Mucosa of rectum (tissue), 2 donors: Measurements from ENCODE around the gene FGF18.

Experiments used
- H3K27ac ChIP-seq, 2 donors: one replicate each; pipeline ENCODE4 v1.7.0; 2013; ENCODE audit warnings: inconsistent platforms in 2 of 2, low read depth in 2 of 2, low read length in 2 of 2
- H3K27me3 ChIP-seq, 2 donors: one replicate each; pipeline ENCODE4 v1.7.0; 2013; ENCODE audit warnings: low read length in 2 of 2; ENCODE audit not compliant: control insufficient read depth in 2 of 2, insufficient read depth in 2 of 2
- H3K36me3 ChIP-seq, 2 donors: one replicate each; pipeline ENCODE4 v1.7.0; 2013; ENCODE audit warnings: low read length in 2 of 2; ENCODE audit not compliant: control insufficient read depth in 2 of 2, insufficient read depth in 2 of 2
- H3K4me1 ChIP-seq, 2 donors: one replicate each; pipeline ENCODE4 v1.7.0; 2013; ENCODE audit warnings: low read length in 2 of 2, mild to moderate bottlenecking in 1 of 2; ENCODE audit not compliant: control insufficient read depth in 2 of 2, insufficient read depth in 2 of 2
- H3K4me3 ChIP-seq, 2 donors: one replicate each; pipeline ENCODE4 v1.7.0; 2013; ENCODE audit warnings: low read length in 2 of 2
- H3K9ac ChIP-seq, 2 donors: one replicate each; pipeline ENCODE4 v1.7.0; 2013; ENCODE audit warnings: low read length in 2 of 2, low read depth in 1 of 2, mild to moderate bottlenecking in 1 of 2
- H3K9me3 ChIP-seq, 2 donors: one replicate each; pipeline ENCODE4 v1.7.0; 2013; ENCODE audit warnings: low read length in 2 of 2; ENCODE audit not compliant: control insufficient read depth in 2 of 2
- donor health status: healthy.
- donor health status: Normal muscosa, but diverticular disease.

Gene FGF18

DNA sequence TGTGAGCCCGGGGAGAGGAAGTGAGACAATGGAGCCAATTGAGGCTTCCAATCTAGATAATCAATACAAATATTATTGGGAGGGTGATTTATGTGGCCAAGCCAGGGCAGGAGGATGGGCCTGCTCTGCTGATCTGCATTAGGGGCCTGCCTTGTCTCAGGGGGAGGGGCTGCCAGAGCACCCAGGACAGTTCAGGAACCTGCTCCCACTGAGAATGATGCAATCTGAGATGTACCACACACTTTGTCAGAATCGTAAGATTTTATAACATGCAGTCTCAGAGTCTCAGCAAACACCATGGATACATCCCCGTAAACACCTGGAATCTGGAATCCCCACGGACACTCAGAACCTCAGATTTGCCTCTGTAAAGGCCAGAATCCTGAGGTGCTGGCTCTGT, 19.3 kb downstream of the FGF18 start:
- no peak overlapping the region for H3K9ac ChIP-seq
- H3K27ac ChIP-seq = no peak overlapping the region
- no peak overlapping the region for H3K4me3 ChIP-seq
- H3K4me1 ChIP-seq = no peaks in the 10 kb centered on the region
- no peaks in the 10 kb centered on the region for H3K27me3 ChIP-seq
- H3K36me3 ChIP-seq = no peaks in the 10 kb centered on the region
- no peaks in the 10 kb centered on the region for H3K9me3 ChIP-seq

DNA sequence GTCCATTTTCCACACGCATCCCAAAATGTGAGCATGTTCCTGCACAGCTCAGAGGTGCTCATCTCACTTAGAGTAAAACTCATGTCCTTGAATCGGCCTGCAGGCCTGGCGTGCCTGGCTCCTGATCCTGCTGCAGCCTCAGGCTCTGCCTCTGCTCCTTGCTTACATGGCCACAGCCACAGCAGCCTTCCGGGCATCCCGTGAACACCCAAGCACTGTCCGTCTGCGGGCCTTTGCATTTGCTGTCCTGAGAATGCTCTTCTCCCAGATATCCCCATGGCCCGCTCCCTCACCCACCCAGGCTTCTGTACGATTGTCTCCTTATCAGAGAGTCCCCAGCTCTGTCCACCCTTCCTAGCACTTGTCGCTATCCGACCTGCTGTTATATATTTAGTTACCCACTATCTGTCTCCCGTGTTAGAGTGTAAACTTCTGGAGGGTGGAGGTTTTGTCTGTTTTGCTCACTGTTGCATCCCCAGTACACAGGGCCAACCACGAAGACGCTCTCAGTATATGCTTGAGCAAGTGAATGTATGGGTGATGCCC, 21.9 kb downstream of the FGF18 start:
- no peaks in the 10 kb centered on the region for H3K4me1 ChIP-seq
- H3K9me3 ChIP-seq = no peaks in the 10 kb centered on the region
- no peak overlapping the region for H3K4me3 ChIP-seq
- H3K36me3 ChIP-seq = no peaks in the 10 kb centered on the region
- no peaks in the 10 kb centered on the region for H3K27me3 ChIP-seq
- no peak overlapping the region for H3K27ac ChIP-seq
- no peak overlapping the region for H3K9ac ChIP-seq

DNA sequence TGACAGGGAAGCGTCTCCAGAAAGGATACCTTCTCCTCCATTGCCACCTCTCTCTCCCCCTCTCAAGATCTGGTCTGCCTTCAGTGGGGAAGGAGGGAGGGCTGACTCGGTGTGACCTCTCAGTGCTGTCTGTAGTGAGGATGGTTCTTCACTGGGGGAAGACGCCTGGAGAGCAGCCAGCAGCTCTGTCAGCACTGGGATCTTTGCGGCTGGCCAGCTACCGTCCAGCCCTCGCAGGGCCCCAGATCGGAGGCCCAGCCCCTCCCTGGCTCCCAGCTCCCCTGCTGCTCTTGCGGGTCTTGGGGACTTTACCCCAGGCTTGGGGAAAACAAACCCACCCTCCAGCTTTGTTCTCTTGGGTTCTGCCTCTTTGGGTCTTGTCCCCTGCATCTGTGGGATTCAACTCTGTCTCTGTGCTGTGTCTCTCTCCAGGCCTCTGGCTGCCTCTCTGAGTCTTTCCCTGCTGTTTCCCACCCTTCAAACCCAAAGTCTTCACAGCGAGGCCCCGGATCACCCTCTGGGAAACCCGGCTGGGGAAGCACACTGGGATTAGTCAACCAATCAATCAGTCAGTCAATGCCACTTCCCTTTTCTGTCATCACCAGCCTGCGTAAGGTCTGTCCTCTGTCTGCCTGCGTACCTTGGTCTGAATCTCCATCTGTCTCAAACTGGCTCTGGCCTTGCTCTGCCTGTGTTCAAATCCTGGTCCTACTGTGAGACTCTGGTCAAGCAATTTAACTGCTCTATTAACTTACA, 23.0 kb downstream of the FGF18 start:
- Histone ChIP-seq H3K9me3 (no peaks in the 10 kb centered on the region), H3K4me3 (no peak overlapping the region), H3K9ac (no peak overlapping the region), H3K27me3 (no peaks in the 10 kb centered on the region), H3K36me3 (no peaks in the 10 kb centered on the region), H3K27ac (no peak overlapping the region), H3K4me1 (no peaks in the 10 kb centered on the region)

DNA sequence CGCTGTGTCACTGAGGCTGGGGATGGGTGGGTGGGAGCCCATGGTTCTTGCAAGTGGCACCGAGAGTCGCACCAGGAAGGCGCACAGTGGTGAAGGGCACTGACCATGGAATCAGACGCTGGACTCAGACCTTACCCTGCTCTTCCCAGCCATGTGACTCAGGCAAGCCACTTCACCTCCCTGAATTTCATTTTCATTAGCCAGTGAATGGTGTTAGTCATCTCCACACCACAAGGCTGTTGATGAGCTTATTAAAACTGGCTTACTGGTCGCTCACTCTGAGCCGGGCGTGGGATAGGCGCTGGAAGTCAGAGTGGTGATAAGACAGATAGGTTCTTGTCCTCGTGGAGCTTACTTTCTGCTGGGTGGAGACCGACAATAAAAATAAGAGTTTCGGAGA, 25.1 kb downstream of the FGF18 start:
- Histone ChIP-seq H3K9ac (no peak overlapping the region), H3K4me1 (no peaks in the 10 kb centered on the region), H3K27ac (no peak overlapping the region), H3K9me3 (no peaks in the 10 kb centered on the region), H3K36me3 (no peaks in the 10 kb centered on the region), H3K4me3 (no peak overlapping the region), H3K27me3 (no peaks in the 10 kb centered on the region)

DNA sequence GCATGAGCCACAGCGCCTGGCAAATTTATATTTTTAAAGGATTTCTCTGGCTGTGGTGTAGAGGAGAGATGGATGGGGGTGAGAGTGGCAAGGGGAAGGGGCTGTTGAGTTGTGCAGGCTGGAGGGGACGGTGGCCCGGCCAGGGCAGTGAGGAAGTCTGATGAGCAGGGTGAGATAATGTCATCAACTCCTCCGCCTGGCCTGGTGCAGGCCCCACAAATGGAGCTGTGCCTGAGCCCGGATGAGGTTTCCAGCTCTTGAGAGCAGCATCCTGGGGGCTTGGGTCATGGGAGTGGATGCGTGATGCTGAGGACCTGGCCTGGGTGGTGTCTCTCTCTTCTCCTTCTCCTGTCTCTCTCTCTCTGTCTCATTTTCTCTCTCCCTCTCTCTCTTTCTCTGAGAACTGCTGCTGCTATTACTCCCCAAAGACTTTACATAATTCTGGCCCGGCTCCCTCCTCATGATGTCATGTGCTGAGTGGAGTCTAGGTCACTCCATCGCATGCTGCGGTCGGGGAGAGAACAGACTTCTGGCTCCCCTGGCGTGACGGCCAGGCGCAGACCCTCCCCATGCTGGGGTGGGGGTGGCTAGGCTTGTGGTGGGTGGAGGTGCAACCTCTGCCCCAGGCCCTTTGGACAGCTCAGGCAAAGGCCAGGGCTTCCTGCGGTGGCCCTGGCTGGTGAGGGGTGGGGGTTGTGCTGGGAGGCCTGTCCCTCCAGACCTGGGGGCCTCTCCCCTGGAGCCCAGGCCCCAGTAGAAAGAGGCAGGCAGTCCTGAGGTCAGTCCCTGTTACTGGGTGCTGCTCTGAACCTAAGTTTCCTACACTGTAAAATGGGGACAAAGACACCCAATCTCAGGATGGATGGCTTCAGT, 26.4 kb downstream of the FGF18 start:
- Histone ChIP-seq H3K4me3 (no peak overlapping the region), H3K36me3 (no peaks in the 10 kb centered on the region), H3K27me3 (no peaks in the 10 kb centered on the region), H3K9ac (no peak overlapping the region), H3K27ac (no peak overlapping the region), H3K4me1 (no peaks in the 10 kb centered on the region), H3K9me3 (no peaks in the 10 kb centered on the region)

DNA sequence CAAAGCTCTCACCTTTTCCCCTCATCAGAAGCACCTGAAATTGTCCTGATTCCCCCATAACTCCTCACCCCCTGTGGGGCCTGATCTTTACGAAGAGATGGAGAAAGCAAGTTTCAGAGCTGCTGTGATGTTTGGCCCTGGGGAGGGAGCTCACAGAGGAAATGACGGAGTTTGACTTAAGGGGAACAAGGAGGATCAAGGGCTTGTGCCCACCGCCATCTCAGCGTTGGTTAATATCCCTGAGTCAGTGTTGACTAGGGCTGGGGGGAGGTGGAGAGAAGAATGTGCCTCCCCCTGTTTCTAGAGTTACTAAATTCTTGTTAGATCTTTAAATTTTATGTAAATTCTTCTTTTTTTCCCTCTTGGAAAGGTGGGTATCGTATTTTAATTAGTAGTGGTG, 27.8 kb downstream of the FGF18 start:
- Histone ChIP-seq H3K4me1 (no peaks in the 10 kb centered on the region), H3K36me3 (no peaks in the 10 kb centered on the region), H3K9me3 (no peaks in the 10 kb centered on the region), H3K27me3 (peaks cover 0 to 2% of the 10 kb centered on the region in 2 donors), H3K27ac (no peak overlapping the region), H3K9ac (no peak overlapping the region), H3K4me3 (no peak overlapping the region)

DNA sequence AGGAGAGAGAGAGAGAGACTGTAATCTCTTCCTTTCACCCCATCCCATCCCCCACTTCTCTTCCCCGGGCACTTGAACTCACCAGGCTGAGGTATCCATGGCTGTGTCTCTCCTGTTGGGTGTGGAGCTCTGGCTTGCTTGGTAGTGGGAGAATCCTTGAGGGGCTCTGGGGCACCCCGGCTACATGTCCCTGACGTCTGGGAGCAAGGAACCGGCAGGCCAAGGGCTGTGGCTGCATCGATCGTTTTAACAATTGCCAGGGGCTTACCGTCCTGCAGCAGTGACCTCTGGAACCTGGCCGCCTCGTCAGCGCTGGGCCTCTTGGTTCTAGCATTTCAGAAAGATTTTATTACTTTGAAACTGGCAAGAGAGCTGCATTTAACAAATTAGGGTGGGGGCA, 30.0 kb downstream of the FGF18 start:
- no peak overlapping the region for H3K27ac ChIP-seq
- no peak overlapping the region for H3K9ac ChIP-seq
- no peaks in the 10 kb centered on the region for H3K4me1 ChIP-seq
- peaks cover 0 to 3% of the 10 kb centered on the region in 2 donors for H3K27me3 ChIP-seq
- H3K4me3 ChIP-seq = no peak overlapping the region
- H3K9me3 ChIP-seq = no peaks in the 10 kb centered on the region
- H3K36me3 ChIP-seq = no peaks in the 10 kb centered on the region

DNA sequence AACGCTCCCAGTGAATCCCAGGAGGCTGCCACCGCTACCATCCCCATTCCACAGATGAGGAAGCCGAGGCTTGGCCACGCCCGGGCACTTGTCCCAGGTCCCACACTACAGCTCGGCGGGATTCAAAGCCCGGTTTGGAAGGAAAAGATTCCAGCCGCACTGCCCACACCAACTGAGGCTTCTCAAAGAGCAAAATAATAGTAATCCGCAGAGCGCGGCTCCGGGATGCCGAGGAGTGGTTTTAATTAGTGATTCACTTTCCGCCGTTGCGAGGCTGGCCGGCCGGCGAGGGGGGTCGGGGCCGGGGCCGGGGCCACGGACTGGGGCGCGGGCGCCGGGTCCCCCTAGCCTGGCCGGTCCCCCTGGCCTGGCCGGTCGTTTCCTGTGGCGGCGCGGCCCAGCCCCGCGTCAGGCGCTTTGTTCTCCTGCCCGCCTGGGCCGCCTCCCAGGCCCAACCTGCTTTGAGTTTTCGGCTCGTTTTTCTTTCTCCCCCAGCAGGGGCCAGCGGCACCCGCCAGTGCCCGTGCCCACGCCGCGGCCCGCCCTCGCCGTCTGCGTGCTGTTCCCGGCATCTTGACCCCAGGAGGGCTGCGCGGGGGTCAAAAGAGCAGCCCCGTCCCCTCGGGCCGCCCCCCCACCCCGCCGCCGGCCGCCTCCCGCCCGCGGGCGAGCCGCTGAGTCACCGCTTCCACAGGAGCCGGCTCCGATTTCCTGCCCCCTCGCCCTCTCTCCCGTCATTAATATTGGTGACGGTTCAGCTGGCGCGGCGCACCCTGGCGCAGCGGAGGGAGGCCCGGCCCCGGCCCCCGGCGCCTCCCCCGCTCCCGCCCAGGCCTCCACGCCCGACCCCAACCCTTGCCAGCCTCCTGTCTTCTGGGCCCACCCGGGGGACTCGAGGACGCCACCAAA, 31.2 kb downstream of the FGF18 start:
- H3K27ac ChIP-seq = no peak overlapping the region
- no peaks in the 10 kb centered on the region for H3K36me3 ChIP-seq
- H3K9me3 ChIP-seq = no peaks in the 10 kb centered on the region
- H3K4me1 ChIP-seq = no peaks in the 10 kb centered on the region
- no peak overlapping the region for H3K9ac ChIP-seq
- peaks cover 0 to 3% of the 10 kb centered on the region in 2 donors for H3K27me3 ChIP-seq
- H3K4me3 ChIP-seq = no peak overlapping the region

DNA sequence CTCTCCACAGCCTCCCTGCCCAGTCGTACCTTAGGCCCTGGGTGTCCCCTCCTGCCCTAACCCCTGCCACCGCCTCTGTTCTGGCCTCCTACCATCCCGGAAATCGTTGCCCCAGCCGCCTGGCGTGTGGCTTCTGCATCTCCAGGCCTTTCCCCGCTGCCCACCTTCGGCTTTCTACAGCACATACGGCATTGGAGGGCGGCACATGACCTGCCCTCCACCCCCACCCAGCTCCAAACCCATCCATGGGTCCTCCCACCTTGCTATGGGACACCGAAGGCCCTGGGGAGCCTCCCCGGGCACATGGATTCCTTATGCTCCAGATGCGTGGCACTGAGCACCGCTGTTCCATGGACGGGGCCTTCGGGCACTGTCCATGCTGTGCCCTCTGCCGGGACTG, 32.0 kb downstream of the FGF18 start:
- H3K4me3 ChIP-seq = no peak overlapping the region
- no peaks in the 10 kb centered on the region for H3K4me1 ChIP-seq
- no peak overlapping the region for H3K27ac ChIP-seq
- H3K9me3 ChIP-seq = no peaks in the 10 kb centered on the region
- peaks cover 0 to 3% of the 10 kb centered on the region in 2 donors for H3K27me3 ChIP-seq
- H3K36me3 ChIP-seq = no peaks in the 10 kb centered on the region
- H3K9ac ChIP-seq = no peak overlapping the region
